Hypothalamus (tissue), 51 donors: Measurements from ENCODE around the gene CCDC43.

Experiments
- DNase-seq, 51 donors: peaks; one replicate each; lab custom pipeline; 2025; lab: John Stamatoyannopoulos, UW

CCDC43 gene

DNA sequence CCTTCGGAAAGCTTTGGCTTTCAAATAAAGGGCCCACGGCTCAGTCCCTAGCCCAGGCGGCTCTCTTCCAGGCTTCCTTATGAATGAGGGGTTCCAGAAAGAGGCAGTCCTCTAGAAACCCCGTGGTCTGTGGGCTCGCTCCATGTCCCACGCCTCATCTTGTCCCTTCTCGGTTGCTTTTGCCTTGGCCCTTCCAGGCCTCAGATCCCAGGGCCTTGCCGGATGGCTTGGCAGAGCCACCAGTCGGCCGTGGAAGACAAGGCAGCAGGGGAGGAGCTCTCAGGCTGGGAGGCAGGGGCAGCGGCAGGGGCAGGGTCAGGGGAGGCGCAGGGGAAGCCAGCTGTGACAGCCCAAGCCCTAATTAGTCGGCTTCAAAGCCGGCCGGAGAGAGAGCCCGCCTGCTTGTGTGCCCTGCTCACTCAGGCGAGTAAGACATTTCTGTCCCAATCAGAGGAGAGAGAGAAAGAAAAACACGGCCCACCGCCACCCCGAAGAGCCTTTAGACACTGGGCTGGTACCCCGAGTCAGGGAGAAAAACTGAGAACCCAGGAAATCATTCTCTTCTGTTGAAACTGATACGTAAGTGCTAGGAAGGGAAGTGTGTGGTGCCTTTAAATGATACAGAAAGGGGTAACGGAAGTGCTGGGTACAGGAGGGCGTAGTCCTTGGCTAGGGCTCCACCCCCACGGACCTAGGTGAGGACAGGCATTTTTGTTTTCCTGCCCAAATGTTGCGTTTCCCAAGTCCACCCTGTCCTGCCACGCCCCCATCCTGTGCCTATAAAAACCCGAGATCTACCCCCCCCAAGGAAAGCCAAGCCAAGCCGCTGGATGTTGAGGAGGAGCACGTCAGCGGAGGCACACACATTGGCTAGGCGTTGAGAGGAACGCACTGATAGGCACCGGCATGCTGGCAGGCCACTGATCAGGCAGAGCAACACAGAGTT lies 61.1 kb downstream of the CCDC43 start:
- DNase-seq, result peak in 32 of 51 donors; percentile 1 to 52 (median 16)

DNA sequence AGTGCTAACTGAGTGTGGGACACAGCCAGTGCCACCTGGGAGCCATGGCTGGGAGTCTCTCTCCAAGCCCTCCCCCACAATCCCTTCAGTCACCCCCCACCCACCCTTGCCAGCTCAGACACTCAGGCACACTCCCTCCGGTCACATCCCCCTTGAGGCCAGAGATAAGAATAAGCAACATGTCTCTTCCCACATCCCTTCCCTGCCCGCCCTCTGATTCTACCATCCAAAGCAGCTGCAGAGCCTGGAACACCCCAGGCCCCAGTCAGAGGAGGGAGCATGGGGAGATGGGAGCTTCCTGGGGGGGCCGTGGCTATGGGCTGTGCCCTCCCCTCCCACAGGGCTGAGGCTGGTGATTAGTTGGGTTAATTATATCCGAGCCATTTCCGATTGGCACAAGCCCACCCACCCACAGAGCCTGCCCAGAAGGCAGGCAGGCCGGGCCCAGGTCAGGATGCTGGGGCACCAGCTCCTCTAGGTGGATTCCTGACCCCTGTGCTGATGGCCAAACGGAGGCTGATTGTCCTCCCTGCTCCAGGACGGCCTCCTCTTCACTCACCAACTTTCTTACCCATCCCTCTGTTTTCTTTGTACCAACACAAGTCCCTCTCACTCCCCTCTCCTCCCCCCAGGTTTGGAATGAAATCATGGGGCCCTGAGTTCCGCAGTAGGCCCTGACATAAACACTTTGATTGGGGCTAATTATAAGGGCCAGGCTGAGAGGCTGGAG lies 61.9 kb downstream of the CCDC43 start:
- no peak for DNase-seq
